Epithelial cell of esophagus (primary cell): Measurements from ENCODE around the gene RBM44.
"Not testable (repeated sequence)": the region's sequence is repeated elsewhere in the genome, so short reads cannot be mapped to it uniquely, and the experiment has no call there.

Experiments
- DNase-seq: peaks from one replicate; pipeline ENCODE4 v3.0.0; 2010; ENCODE audit warnings: low read depth
- H3K4me3 ChIP-seq: 2 replicates; pipeline ENCODE4 v1.5.1; 2011; ENCODE audit warnings: mild to moderate bottlenecking, low read length, control low read depth
- TF ChIP-seq, protein P1 (sequence below): IDR thresholded peaks from 2 replicates; pipeline ENCODE4 v1.5.1; 2011; ENCODE audit warnings: low read depth, mild to moderate bottlenecking, low read length, control low read depth, inconsistent platforms; ENCODE audit not compliant: insufficient read depth; ENCODE audit errors: missing control alignments

The RBM44 gene

DNA sequence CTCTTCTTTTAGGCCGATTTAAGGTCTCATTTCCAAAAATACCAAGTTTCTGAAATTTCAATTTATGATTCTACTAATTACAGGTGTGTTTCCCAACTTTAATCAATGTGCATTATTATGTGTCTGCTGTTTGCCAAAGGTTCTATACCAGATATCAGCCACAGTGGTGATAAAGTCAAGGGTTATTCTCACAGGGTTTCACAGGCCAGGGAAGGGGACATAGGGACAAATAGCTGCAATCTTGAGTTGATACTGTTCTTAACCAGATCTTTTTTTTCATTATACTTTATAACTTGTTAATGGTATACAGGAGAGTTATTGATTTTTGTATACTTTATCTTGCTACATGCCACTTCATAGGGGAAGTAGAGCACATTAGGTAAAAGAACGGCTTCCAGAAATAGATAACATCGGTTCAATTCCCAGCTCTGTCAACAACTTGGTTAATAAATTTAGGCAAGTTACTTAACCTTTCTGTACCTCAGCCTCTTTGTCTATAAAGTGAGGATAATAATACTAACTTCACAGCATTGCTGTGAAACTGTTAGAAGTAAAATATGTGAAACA, 28.9 kb downstream of the RBM44 start:
- DNase-seq: no peak
- no peak overlapping the region for H3K4me3 ChIP-seq
- TF ChIP-seq, protein P1, sequence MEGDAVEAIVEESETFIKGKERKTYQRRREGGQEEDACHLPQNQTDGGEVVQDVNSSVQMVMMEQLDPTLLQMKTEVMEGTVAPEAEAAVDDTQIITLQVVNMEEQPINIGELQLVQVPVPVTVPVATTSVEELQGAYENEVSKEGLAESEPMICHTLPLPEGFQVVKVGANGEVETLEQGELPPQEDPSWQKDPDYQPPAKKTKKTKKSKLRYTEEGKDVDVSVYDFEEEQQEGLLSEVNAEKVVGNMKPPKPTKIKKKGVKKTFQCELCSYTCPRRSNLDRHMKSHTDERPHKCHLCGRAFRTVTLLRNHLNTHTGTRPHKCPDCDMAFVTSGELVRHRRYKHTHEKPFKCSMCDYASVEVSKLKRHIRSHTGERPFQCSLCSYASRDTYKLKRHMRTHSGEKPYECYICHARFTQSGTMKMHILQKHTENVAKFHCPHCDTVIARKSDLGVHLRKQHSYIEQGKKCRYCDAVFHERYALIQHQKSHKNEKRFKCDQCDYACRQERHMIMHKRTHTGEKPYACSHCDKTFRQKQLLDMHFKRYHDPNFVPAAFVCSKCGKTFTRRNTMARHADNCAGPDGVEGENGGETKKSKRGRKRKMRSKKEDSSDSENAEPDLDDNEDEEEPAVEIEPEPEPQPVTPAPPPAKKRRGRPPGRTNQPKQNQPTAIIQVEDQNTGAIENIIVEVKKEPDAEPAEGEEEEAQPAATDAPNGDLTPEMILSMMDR: no peak

DNA sequence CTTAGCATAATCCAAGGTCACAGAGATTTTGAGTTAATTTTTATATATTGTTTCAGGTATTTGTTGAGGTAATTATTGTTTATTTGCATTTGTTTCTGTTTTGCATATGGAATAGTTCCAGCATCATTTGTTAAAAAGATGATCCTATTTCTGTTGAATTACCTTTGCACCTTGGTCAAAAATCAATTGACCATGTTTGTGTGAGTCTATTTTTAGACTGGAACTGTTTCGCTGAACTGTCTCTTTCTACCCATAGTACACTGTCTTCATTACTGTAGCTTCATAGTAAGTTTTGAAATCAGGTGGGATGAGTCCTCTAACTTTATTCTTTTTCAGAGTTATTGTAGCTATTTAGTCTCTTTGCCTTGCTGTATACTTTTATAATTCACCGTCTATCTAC, 31.9 kb downstream of the RBM44 start:
- no peak for DNase-seq
- H3K4me3 ChIP-seq: no peak overlapping the region
- TF ChIP-seq, protein P1: no peak

DNA sequence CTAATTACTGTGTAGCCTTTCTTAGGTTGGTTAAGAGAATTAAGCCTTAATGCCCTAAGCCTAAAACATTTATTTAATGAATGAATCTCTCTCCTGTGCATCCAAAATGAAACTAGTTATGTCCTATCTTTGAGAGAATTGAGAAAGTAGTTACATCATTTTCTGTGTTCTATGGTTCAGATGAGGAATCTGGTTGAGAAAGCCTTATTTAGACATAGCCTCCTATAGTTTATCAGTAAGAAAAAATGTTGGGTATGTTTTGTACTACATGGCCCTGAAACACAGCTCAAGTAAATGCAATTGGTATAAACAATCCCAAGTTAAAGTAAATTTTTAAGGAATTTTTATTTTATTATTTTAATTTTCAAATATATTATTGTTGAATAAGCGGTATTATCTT, 35.0 kb downstream of the RBM44 start:
- TF ChIP-seq, protein P1: no peak
- DNase-seq: no peak
- H3K4me3 ChIP-seq: no peak overlapping the region

DNA sequence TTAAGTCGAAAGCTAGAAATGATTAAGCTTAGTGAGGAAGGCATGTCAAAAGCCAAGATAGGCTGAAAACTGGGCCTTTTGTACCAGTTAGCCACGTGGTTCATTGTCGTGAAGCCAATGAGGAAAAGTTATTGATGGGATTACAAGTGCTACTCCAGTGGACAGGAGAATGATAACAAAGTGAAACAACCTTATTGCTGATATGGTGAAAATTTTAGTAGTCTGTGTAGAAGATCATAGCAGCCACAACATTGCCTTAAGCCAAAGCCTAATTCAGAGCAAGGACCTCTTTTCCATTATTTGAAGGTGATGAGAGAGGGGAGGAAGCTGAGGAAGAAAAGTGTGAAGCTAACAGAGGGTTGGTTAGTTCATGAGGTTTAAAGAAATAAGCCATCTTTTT, 36.8 kb downstream of the RBM44 start:
- TF ChIP-seq, protein P1: no peak
- H3K4me3 ChIP-seq: no peak overlapping the region
- DNase-seq: no peak

DNA sequence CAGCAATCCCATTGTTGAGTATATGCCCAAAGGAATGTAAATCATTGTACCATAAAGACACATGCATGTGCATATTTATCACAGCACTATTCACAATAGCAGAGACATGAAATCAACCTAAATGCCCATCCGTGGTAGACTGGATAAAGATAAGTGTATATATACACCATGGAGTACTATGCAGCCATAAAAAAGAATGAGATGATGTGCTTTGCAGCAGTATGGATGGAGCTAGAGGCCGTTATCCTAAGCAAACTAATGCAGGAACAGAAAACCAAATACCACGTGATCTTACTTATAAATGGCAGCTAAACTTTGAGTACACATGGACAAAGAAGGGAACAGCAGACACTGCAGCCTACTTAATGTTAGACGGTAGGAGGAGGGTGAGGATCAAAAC, 42.5 kb downstream of the RBM44 start:
- DNase-seq: no peak
- TF ChIP-seq, protein P1: no peak
- no peak overlapping the region for H3K4me3 ChIP-seq

DNA sequence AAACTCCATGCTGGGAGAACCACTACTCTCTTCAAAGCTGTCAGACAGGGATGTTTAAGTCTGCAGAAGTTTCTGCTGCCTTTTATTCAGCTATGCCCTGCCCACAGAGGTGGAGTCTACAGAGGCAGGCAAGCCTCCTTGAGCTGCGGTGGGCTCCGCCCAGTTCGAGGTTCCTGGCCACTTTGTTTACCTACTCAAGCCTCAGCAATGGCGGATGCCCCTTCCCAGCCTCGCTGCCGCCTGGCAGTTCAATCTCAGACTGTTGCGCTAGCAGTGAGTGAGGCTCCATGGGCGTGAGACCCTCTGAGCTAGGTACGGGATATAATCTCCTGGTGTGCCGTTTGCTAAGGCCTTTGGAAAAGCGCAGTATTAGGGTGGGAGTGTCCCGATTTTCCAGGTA, 50.4 kb downstream of the RBM44 start:
- not testable (repeated sequence) for H3K4me3 ChIP-seq, DNase-seq

DNA sequence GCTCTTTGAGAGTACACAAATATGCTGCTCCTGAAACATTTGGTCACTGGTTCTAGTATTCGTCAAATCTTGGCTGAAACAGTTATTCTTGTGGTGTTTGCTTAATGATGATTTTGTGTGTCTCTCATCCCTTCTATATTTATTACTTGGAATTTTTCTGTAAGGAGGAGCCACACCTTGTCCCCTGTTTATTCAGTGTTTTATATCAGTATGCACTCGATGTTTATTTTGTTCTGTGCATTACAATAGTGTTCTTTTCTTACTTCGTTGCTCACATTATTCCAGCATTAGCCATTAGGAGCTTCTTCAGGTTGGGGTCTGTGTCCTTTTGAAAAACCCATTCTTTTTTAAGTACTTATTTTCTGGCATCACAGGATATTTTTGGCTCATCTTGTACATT, 55.7 kb downstream of the RBM44 start:
- TF ChIP-seq, protein P1: no peak
- DNase-seq: no peak
- no peak overlapping the region for H3K4me3 ChIP-seq
